Neural progenitor cell (in vitro differentiated cells): ENCODE data around the gene SNX20. TPM values are rescaled to one million over a fixed set of nuclear protein-coding genes. Genes with fewer than 3 reads are reported as not detected.
A peak's percentile ranks its signal among the peaks of the same experiment; 100 is the strongest.

Experiments used
- DNase-seq: peaks from one replicate; pipeline ENCODE4 v3.0.0-alpha.2; 2016; ENCODE audit warnings: low spot score
- H2AFZ ChIP-seq: fragments of 200-600 bp; sonication (generic); replicated peaks from 2 replicates; pipeline ENCODE4 v1.6.1; 2016; ENCODE audit warnings: antibody characterized with exemption
- H3F3A ChIP-seq: fragments of 200-600 bp; sonication (generic); 2 replicates; pipeline ENCODE4 v1.6.1; 2016; ENCODE audit warnings: antibody characterized with exemption, low read depth
- H3K27ac ChIP-seq: fragments of 200-600 bp; sonication (generic); 2 replicates; pipeline ENCODE4 v1.5.1; 2016; ENCODE audit warnings: mild to moderate bottlenecking
- H3K27me3 ChIP-seq: fragments of 200-600 bp; sonication (generic); 2 replicates; pipeline ENCODE4 v1.6.1; 2016; ENCODE audit warnings: mild to moderate bottlenecking, moderate library complexity
- H3K36me3 ChIP-seq: fragments of 200-600 bp; sonication (generic); 2 replicates; pipeline ENCODE4 v1.5.1; 2016
- H3K4me1 ChIP-seq: fragments of 200-600 bp; sonication (generic); 2 replicates; pipeline ENCODE4 v1.6.1; 2016; ENCODE audit warnings: mixed run types
- H3K4me2 ChIP-seq: fragments of 200-600 bp; sonication (generic); 2 replicates; pipeline ENCODE4 v1.6.1; 2016
- H3K4me3 ChIP-seq: fragments of 200-600 bp; sonication (generic); 2 replicates; pipeline ENCODE4 v1.5.1; 2016
- H3K79me2 ChIP-seq: fragments of 200-600 bp; sonication (generic); 2 replicates; pipeline ENCODE4 v1.6.1; 2016; ENCODE audit warnings: low read depth
- H3K9ac ChIP-seq: fragments of 200-600 bp; sonication (generic); 2 replicates; pipeline ENCODE4 v1.6.1; 2016
- H3K9me3 ChIP-seq: fragments of 200-600 bp; sonication (generic); 2 replicates; pipeline ENCODE4 v1.5.1; 2016; ENCODE audit warnings: low read depth
- H4K20me1 ChIP-seq: fragments of 200-600 bp; sonication (generic); 2 replicates; pipeline ENCODE4 v1.6.1; 2016; ENCODE audit warnings: low read depth
- H3K27ac Mint-ChIP-seq: 3 replicates; pipeline ENCODE4 v1.8.0; 2021; ENCODE audit warnings: mixed read lengths
- H3K27me3 Mint-ChIP-seq: 2 replicates; pipeline ENCODE4 v1.8.0; 2022; ENCODE audit warnings: low read depth, mild to moderate bottlenecking, inconsistent platforms, moderate library complexity, mixed read lengths; ENCODE audit not compliant: insufficient read depth
- H3K36me3 Mint-ChIP-seq: 3 replicates; pipeline ENCODE4 v1.8.0; 2021; ENCODE audit warnings: mixed read lengths
- H3K4me1 Mint-ChIP-seq: 3 replicates; pipeline ENCODE4 v1.8.0; 2021; ENCODE audit warnings: mixed read lengths
- H3K4me3 Mint-ChIP-seq: 3 replicates; pipeline ENCODE4 v1.8.0; 2021; ENCODE audit warnings: mild to moderate bottlenecking, moderate library complexity, mixed read lengths
- H3K9me3 Mint-ChIP-seq: 3 replicates; pipeline ENCODE4 v1.8.0; 2020; ENCODE audit warnings: mixed read lengths
- EZH2 ChIP-seq: fragments of 200-600 bp; sonication (generic); IDR thresholded peaks from 2 replicates; pipeline ENCODE4 v1.6.1; 2017; ENCODE audit warnings: antibody characterized with exemption, mild to moderate bottlenecking, moderate library complexity
- EZH2phosphoT487 ChIP-seq: fragments of 200-600 bp; sonication (generic); IDR thresholded peaks from 2 replicates; pipeline ENCODE4 v1.6.1; 2017; ENCODE audit warnings: antibody characterized with exemption
- total RNA-seq: library from RNA; depleted of rRNA; stranded (reverse); fragments of >200 nt; gene quantifications from 2 replicates; pipeline ENCODE4 v1.2.3, GENCODE V29; 2015; ENCODE audit warnings: low replicate concordance
- TF ChIP-seq, protein P1 (sequence below): fragments of 200-600 bp; sonication (generic); IDR thresholded peaks from 2 replicates; pipeline ENCODE4 v1.5.1; 2017; ENCODE audit warnings: antibody characterized with exemption, mild to moderate bottlenecking

Gene SNX20
- total RNA-seq, 1 donor from 2014 or later, result not detected

DNA sequence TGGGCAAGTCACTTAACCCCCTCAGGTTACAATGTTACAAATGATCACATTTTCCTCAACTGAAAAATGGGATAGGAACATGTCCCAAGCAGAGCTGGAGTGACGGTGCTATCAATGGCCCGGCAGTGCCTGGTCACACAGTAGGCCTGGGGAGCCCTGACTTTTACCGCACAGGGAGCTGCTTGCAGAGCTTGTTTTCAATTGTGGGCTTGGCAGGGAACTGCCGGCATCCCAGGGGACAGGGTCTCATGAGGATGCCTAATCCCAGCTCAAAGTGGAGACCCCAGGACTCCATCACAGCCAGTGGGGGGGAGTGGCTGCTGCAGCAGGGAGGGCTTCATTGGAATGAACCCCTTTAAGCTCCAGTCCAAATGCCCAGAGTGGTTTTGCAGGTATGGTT lies 11.4 kb downstream of the SNX20 start:
- Histone ChIP-seq H3K4me3 (no peak overlapping the region), H3K79me2 (no peaks in the 10 kb centered on the region), H2AFZ (no peak overlapping the region), H3K4me2 (no peak overlapping the region), H4K20me1 (no peaks in the 10 kb centered on the region), H3K27ac (no peak overlapping the region), H3K27me3 (peaks cover 4% of the 10 kb centered on the region), H3K9ac (no peak overlapping the region), H3F3A (peaks cover 8% of the 10 kb centered on the region), H3K9me3 (peaks cover 6% of the 10 kb centered on the region), H3K4me1 (peaks cover 6% of the 10 kb centered on the region), H3K36me3 (no peaks in the 10 kb centered on the region)
- Mint-ChIP-seq H3K9me3 (peaks cover 30% of the 10 kb centered on the region), H3K4me1 (peaks cover 18% of the 10 kb centered on the region), H3K36me3 (peaks cover 14% of the 10 kb centered on the region), H3K27me3 (peaks cover 7% of the 10 kb centered on the region), H3K27ac (no peak overlapping the region), H3K4me3 (no peak overlapping the region)
- no peak for DNase-seq
- TF ChIP-seq, protein P1, sequence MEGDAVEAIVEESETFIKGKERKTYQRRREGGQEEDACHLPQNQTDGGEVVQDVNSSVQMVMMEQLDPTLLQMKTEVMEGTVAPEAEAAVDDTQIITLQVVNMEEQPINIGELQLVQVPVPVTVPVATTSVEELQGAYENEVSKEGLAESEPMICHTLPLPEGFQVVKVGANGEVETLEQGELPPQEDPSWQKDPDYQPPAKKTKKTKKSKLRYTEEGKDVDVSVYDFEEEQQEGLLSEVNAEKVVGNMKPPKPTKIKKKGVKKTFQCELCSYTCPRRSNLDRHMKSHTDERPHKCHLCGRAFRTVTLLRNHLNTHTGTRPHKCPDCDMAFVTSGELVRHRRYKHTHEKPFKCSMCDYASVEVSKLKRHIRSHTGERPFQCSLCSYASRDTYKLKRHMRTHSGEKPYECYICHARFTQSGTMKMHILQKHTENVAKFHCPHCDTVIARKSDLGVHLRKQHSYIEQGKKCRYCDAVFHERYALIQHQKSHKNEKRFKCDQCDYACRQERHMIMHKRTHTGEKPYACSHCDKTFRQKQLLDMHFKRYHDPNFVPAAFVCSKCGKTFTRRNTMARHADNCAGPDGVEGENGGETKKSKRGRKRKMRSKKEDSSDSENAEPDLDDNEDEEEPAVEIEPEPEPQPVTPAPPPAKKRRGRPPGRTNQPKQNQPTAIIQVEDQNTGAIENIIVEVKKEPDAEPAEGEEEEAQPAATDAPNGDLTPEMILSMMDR, result no peak
- TF ChIP-seq EZH2phosphoT487 (no peak), EZH2 (no peak)

DNA sequence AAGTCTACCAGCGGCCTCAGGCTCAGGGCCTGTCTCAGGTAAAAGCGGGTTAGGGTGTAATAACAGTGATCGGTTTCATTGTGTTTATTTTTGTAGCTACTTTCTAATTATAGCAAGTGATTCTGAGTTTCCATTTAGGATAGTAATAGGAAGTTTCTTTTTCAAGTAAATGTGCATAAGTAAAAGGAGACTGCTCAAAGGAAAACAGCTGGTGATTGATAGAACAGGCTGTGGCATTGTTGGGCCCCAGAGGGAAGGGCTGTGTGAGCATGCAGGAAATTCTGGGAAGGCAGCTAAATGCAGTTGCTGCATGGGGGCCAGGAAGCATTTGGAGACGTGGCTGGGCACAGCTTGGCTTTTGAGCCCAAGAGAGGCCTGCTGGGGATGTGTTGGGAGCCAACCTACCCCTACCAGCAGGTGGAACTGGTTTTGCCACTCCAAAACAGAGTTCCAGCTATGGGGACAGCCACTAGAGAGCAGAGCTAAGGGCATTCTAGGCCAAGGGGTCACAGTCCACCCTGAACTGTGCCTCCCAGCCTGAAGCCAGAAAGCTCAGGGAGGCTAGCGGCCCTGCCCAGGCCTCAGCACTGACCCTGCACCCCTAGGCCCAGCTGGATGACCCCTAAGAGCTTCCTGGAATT lies 12.6 kb downstream of the SNX20 start:
- no peaks in the 10 kb centered on the region for H3K36me3 ChIP-seq
- Mint-ChIP-seq H3K9me3 (peaks cover 31% of the 10 kb centered on the region), H3K27me3 (peaks cover 12% of the 10 kb centered on the region), H3K36me3 (peaks cover 16% of the 10 kb centered on the region), H3K4me1 (peaks cover 18% of the 10 kb centered on the region), H3K4me3 (no peak overlapping the region), H3K27ac (peak overlapping the region; percentile 78)
- H3K4me1 ChIP-seq, result peaks cover 6% of the 10 kb centered on the region
- no peaks in the 10 kb centered on the region for H4K20me1 ChIP-seq
- DNase-seq, result peak; percentile 18
- H3K9ac ChIP-seq, result no peak overlapping the region
- H3K4me3 ChIP-seq, result no peak overlapping the region
- TF ChIP-seq, protein P1, result no peak
- TF ChIP-seq EZH2, result no peak
- TF ChIP-seq EZH2phosphoT487, result no peak
- H2AFZ ChIP-seq, result peak overlapping the region; percentile 72
- peaks cover 6% of the 10 kb centered on the region for H3K9me3 ChIP-seq
- H3K27me3 ChIP-seq, result peaks cover 11% of the 10 kb centered on the region
- peaks cover 8% of the 10 kb centered on the region for H3F3A ChIP-seq
- no peak overlapping the region for H3K4me2 ChIP-seq
- peak overlapping the region; percentile 67 for H3K27ac ChIP-seq
- H3K79me2 ChIP-seq, result no peaks in the 10 kb centered on the region

- Histone ChIP-seq H3K4me3 (no peak overlapping the region), H3K27ac (no peak overlapping the region), H3K27me3 (peaks cover 11% of the 10 kb centered on the region), H4K20me1 (no peaks in the 10 kb centered on the region), H3K36me3 (no peaks in the 10 kb centered on the region), H3F3A (peaks cover 8% of the 10 kb centered on the region), H3K9ac (no peak overlapping the region), H3K4me2 (no peak overlapping the region), H3K79me2 (no peaks in the 10 kb centered on the region), H2AFZ (peak overlapping the region; percentile 72), H3K9me3 (peaks cover 6% of the 10 kb centered on the region), H3K4me1 (peaks cover 6% of the 10 kb centered on the region)
- Mint-ChIP-seq H3K27ac (peak overlapping the region; percentile 78), H3K9me3 (peaks cover 29% of the 10 kb centered on the region), H3K27me3 (peaks cover 12% of the 10 kb centered on the region), H3K36me3 (peaks cover 16% of the 10 kb centered on the region), H3K4me1 (peaks cover 18% of the 10 kb centered on the region), H3K4me3 (no peak overlapping the region)
- DNase-seq, result no peak
- TF ChIP-seq, protein P1, result no peak
- TF ChIP-seq EZH2 (no peak), EZH2phosphoT487 (no peak)
Measured at GRCh38 chr16:50667497-50668367, 13.4 kb downstream of the SNX20 start.
